ENCODE results near the gene B4GALT2. TPM values are rescaled to one million over a fixed set of nuclear protein-coding genes. Genes with fewer than 3 reads are reported as not detected.
A peak's percentile ranks its signal among the peaks of the same experiment; 100 is the strongest.

Gene B4GALT2
- total and polyA plus RNA-seq, 9 of the 15 experiments (the other 6 are each of a cell fraction or from before 2014, with no cell fraction given) = 1.3 to 86.8 (median 43.8) TPM

- TF ChIP-seq, protein P1, sequence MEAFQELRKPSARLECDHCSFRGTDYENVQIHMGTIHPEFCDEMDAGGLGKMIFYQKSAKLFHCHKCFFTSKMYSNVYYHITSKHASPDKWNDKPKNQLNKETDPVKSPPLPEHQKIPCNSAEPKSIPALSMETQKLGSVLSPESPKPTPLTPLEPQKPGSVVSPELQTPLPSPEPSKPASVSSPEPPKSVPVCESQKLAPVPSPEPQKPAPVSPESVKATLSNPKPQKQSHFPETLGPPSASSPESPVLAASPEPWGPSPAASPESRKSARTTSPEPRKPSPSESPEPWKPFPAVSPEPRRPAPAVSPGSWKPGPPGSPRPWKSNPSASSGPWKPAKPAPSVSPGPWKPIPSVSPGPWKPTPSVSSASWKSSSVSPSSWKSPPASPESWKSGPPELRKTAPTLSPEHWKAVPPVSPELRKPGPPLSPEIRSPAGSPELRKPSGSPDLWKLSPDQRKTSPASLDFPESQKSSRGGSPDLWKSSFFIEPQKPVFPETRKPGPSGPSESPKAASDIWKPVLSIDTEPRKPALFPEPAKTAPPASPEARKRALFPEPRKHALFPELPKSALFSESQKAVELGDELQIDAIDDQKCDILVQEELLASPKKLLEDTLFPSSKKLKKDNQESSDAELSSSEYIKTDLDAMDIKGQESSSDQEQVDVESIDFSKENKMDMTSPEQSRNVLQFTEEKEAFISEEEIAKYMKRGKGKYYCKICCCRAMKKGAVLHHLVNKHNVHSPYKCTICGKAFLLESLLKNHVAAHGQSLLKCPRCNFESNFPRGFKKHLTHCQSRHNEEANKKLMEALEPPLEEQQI (IDR thresholded peaks at IDR 0.05) = no peak; the same call in 1 of the 2 replicates
- TF ChIP-seq, protein P2, sequence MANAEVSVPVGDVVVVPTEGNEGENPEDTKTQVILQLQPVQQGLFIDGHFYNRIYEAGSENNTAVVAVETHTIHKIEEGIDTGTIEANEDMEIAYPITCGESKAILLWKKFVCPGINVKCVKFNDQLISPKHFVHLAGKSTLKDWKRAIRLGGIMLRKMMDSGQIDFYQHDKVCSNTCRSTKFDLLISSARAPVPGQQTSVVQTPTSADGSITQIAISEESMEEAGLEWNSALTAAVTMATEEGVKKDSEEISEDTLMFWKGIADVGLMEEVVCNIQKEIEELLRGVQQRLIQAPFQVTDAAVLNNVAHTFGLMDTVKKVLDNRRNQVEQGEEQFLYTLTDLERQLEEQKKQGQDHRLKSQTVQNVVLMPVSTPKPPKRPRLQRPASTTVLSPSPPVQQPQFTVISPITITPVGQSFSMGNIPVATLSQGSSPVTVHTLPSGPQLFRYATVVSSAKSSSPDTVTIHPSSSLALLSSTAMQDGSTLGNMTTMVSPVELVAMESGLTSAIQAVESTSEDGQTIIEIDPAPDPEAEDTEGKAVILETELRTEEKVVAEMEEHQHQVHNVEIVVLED (CRISPR knock-in tag; IDR thresholded peaks at IDR 0.05) = peak; percentile 72
- TF ChIP-seq ARID3A (IDR thresholded peaks at IDR 0.05; ENCODE audit: borderline replicate concordance, low read depth, low read length) (no peak), ZNF830 (CRISPR knock-in tag; IDR thresholded peaks at IDR 0.05) (no peak), TSC22D4 (tag; IDR thresholded peaks at IDR 0.05) (no peak), CREB1 (IDR thresholded peaks at IDR 0.05) (peak; percentile 80; the same call in 1 of the 2 replicates), CREB1 (CRISPR knock-in tag; IDR thresholded peaks at IDR 0.05) (peak; percentile 90), ZNF347 (CRISPR knock-in tag; IDR thresholded peaks at IDR 0.05; ENCODE audit: low read depth) (no peak), ZNF766 (CRISPR knock-in tag; conservative IDR thresholded peaks at IDR 0.05) (peak; percentile 79; the same call in 1 of the 2 replicates), U2AF1 (optimal IDR thresholded peaks at IDR 0.05; ENCODE audit: low read depth, low read length) (peak; percentile 89), NFE2L1 (tag; IDR thresholded peaks at IDR 0.05; ENCODE audit: borderline replicate concordance, low read depth) (no peak), BCL6 (CRISPR knock-in tag; IDR thresholded peaks at IDR 0.05) (peak; percentile 13; the same call in 1 of the 2 replicates), HDGF (IDR thresholded peaks at IDR 0.05) (no peak), TAF9B (IDR thresholded peaks at IDR 0.05; ENCODE audit: partially characterized antibody) (no peak), ZNF431 (CRISPR knock-in tag; IDR thresholded peaks at IDR 0.05) (no peak), TFAM (CRISPR knock-in tag; conservative IDR thresholded peaks at IDR 0.05) (no peak)
- TF ChIP-seq, protein P3, sequence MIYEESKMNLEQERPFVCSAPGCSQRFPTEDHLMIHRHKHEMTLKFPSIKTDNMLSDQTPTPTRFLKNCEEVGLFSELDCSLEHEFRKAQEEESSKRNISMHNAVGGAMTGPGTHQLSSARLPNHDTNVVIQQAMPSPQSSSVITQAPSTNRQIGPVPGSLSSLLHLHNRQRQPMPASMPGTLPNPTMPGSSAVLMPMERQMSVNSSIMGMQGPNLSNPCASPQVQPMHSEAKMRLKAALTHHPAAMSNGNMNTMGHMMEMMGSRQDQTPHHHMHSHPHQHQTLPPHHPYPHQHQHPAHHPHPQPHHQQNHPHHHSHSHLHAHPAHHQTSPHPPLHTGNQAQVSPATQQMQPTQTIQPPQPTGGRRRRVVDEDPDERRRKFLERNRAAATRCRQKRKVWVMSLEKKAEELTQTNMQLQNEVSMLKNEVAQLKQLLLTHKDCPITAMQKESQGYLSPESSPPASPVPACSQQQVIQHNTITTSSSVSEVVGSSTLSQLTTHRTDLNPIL (CRISPR knock-in tag; IDR thresholded peaks at IDR 0.05) = no peak
Observed at GRCh38 chr1:43946236-43947060, 32.6 kb upstream of the B4GALT2 start, which contains the start of gene IPO13 (continued).

Data from K562 (cell line).